HepG2 (cell line): Measurements from ENCODE around the gene SYTL5. TPM values are rescaled to one million over a fixed set of nuclear protein-coding genes. Genes with fewer than 3 reads are reported as not detected.

Experiments
- ATAC-seq: fragments of 200-7000 bp; cut with Tn5 transposase; 3 replicates; pipeline ENCODE4 v1.9.1; 2020; ENCODE audit warnings: mild to moderate bottlenecking, moderate library complexity
- Bru-seq: library from RNA; stranded (reverse); fragments of 400-500 nt; gene quantifications from one replicate; lab custom pipeline; 2021; lab: Mats Ljungman, UMichigan
- BruChase-seq, 2 experiments: library from RNA; stranded (reverse); fragments of 400-500 nt; gene quantifications; one replicate each; lab custom pipeline; 2021; lab: Mats Ljungman, UMichigan
- BruUV-seq: library from RNA; stranded (reverse); fragments of 400-500 nt; replicated peaks from 2 replicates; lab custom pipeline; 2021; lab: Mats Ljungman, UMichigan
- CTCF ChIA-PET: fragments of 300-600 bp; formaldehyde crosslinking; extraction: SDS; loops from one replicate; lab custom pipeline; 2021; ENCODE audit warnings: low total read pairs, inconsistent platforms, low intra/inter-chr PET ratio; lab: Yijun Ruan, JAX
- POLR2A ChIA-PET: fragments of 350-600 bp; sonication (Branson Sonifier 250); formaldehyde crosslinking; loops from one replicate; lab custom pipeline; 2020; ENCODE audit warnings: antibody characterized with exemption, inconsistent platforms; lab: Yijun Ruan, JAX
- DNase-seq: peaks from one replicate; pipeline ENCODE4 v3.0.0-alpha.2; 2015; ENCODE audit warnings: low spot score
- FAIRE-seq: peaks from 3 replicates; lab custom pipeline; 2011; peaks lifted over from hg19 to GRCh38; lab: Jason Lieb, UNC
- H2AFZ ChIP-seq: one replicate; pipeline ENCODE4 v1.6.1; 2011; ENCODE audit warnings: low read length, inconsistent platforms
- H3K27ac ChIP-seq: fragments of 300-600 bp; 3 replicates; pipeline ENCODE4 v1.8.0; 2011; ENCODE audit warnings: mixed run types, mild to moderate bottlenecking, mixed read lengths, low read length, inconsistent platforms; ENCODE audit not compliant: insufficient read depth; ENCODE audit errors: extremely low read length
- H3K27me3 ChIP-seq, 2 experiments: fragments of 200-600 bp in 1 of 2; 2 replicates in 1 of 2; 3 replicates in 1 of 2; pipeline versions ENCODE4 v1.6.0 to v1.8.0; 2011; ENCODE audit warnings: low read length in 2 of 2, mild to moderate bottlenecking in 2 of 2, moderate library complexity in 2 of 2, inconsistent platforms in 1 of 2; ENCODE audit not compliant: insufficient read depth in 2 of 2, control insufficient read depth in 1 of 2
- H3K36me3 ChIP-seq, 2 experiments: fragments of 200-600 bp in 1 of 2; replicated peaks in 1 of 2; 2 replicates in 1 of 2; 3 replicates in 1 of 2; pipeline versions ENCODE4 v1.5.1 to v1.8.0; 2011; ENCODE audit warnings: low read length in 2 of 2, inconsistent platforms in 1 of 2; ENCODE audit not compliant: insufficient read depth in 2 of 2, control insufficient read depth in 1 of 2
- H3K4me1 ChIP-seq: 2 replicates; pipeline ENCODE4 v1.5.1; 2012; ENCODE audit warnings: low read length, inconsistent platforms; ENCODE audit not compliant: insufficient read depth
- H3K4me2 ChIP-seq: 2 replicates; pipeline ENCODE4 v1.6.0; 2011; ENCODE audit warnings: low read depth, low read length, inconsistent platforms
- H3K4me3 ChIP-seq, 3 experiments: fragments of 200-600 bp in 1 of 3; sonication (generic), shearing (Covaris generic) in 1 of 3; replicated peaks in 1 of 3; 2 replicates each; pipeline ENCODE4 v1.5.1; 2011 to 2016; ENCODE audit warnings: low read length in 3 of 3, inconsistent platforms in 2 of 3, low read depth in 2 of 3, mild to moderate bottlenecking in 2 of 3, control low read depth in 1 of 3, mixed read lengths in 1 of 3; ENCODE audit not compliant: insufficient read depth in 1 of 3
- H3K79me2 ChIP-seq: one replicate; pipeline ENCODE4 v1.6.1; 2011; ENCODE audit warnings: low read length, inconsistent platforms; ENCODE audit not compliant: insufficient read depth
- H3K9ac ChIP-seq: 2 replicates; pipeline ENCODE4 v1.6.0; 2011; ENCODE audit warnings: mild to moderate bottlenecking, low read depth, low read length, inconsistent platforms; ENCODE audit not compliant: insufficient read depth
- H3K9me3 ChIP-seq: 2 replicates; pipeline ENCODE4 v1.5.1; 2012; ENCODE audit warnings: mild to moderate bottlenecking, low read length
- H4K20me1 ChIP-seq: 2 replicates; pipeline ENCODE4 v1.6.0; 2011; ENCODE audit warnings: inconsistent platforms, mild to moderate bottlenecking, low read length, moderate library complexity; ENCODE audit not compliant: insufficient read depth
- EZH2 ChIP-seq: conservative IDR thresholded peaks from 2 replicates; pipeline ENCODE4 v1.6.1; 2012; ENCODE audit warnings: mild to moderate bottlenecking, low read depth, low read length, moderate library complexity
- KDM4B ChIP-seq: sonication (generic); formaldehyde crosslinking; IDR thresholded peaks from 2 replicates; pipeline ENCODE4 v1.4.0; 2020; ENCODE audit warnings: missing genetic modification reagents
- MTF1 ChIP-seq: sonication (generic); formaldehyde crosslinking; IDR thresholded peaks from 2 replicates; pipeline ENCODE4 v1.5.0; 2020; ENCODE audit warnings: missing genetic modification reagents
- NFIC ChIP-seq: IDR thresholded peaks from 2 replicates; pipeline ENCODE4 v1.6.1; 2012; ENCODE audit warnings: mild to moderate bottlenecking, low read length, inconsistent platforms
- TARDBP ChIP-seq: sonication (generic); formaldehyde crosslinking; IDR thresholded peaks from 2 replicates; pipeline ENCODE4 v1.8.0; 2022; ENCODE audit warnings: mild to moderate bottlenecking, missing genetic modification reagents
- TEAD2 ChIP-seq: sonication (generic); formaldehyde crosslinking; IDR thresholded peaks from 2 replicates; pipeline ENCODE4 v1.9.0; 2021; ENCODE audit warnings: missing genetic modification reagents
- ZNF530 ChIP-seq: sonication (generic); formaldehyde crosslinking; IDR thresholded peaks from 2 replicates; pipeline ENCODE4 v1.5.0; 2020; ENCODE audit warnings: low read depth, mild to moderate bottlenecking, missing genetic modification reagents
- WGBS: methylation state at CpG from one replicate; pipeline ENCODE4 v1.1.6; 2017; ENCODE audit warnings: low lambda C conversion rate; 5-methylcytosine and 5-hydroxymethylcytosine counted together
- in situ Hi-C: cut with HindIII; loops from 2 replicates; pipeline ENCODE4 v1.10.0; 2017; ENCODE audit warnings: low pct_unique_long_range_greater_than_20kb; ENCODE audit not compliant: extremely low pct_ligation_motif_present
- intact Hi-C: fragments of 100-400 bp; cut with micrococcal nuclease; formaldehyde crosslinking; loops from one replicate; pipeline ENCODE4 v1.10.0; 2022; ENCODE audit not compliant: unreplicated experiment
- long read RNA-seq, 2 experiments: library from RNA in 1 of 2; library from polyadenylated mRNA in 1 of 2; stranded (forward) in 1 of 2; unstranded in 1 of 2; transcript quantifications; one replicate each; pipeline ENCODE4 v2.0.0, GENCODE V29; 2019 to 2022
- polyA minus RNA-seq, 3 experiments: library from RNA; depleted of rRNA, polyadenylated mRNA; stranded (reverse); fragments of >200 nt; gene quantifications; 2 replicates each; pipeline ENCODE4 v1.2.3, GENCODE V29; 2011; ENCODE audit warnings: low replicate concordance in 1 of 3
- polyA plus RNA-seq, 8 experiments: library from polyadenylated mRNA; depleted of rRNA in 3 of 8; stranded (reverse) in 7 of 8; unstranded in 1 of 8; fragments of >200 nt; fragmentation: Illumina TruSeq in 4 of 8; extraction: Trizol in 4 of 8; gene quantifications; 2 replicates each; pipeline versions ENCODE4 v1.2.1 to v1.2.3, GENCODE V29; 2011 to 2016; ENCODE audit warnings: low read depth in 4 of 8, missing spikeins in 1 of 8, mixed read lengths in 1 of 8; ENCODE audit not compliant: insufficient read depth in 1 of 8
- total RNA-seq, 5 experiments: library from RNA; depleted of rRNA; stranded (reverse); fragments of >200 nt; fragmentation: Illumina TruSeq; extraction: Trizol; gene quantifications; 2 replicates each; pipeline ENCODE4 v1.2.3, GENCODE V29; 2016; ENCODE audit warnings: low read depth in 1 of 5
- TF ChIP-seq, protein P1 (sequence below): sonication (generic); formaldehyde crosslinking; conservative IDR thresholded peaks from 2 replicates; pipeline ENCODE4 v1.8.0; 2022; ENCODE audit warnings: missing genetic modification reagents
- TF ChIP-seq, protein P2 (sequence below): sonication (generic); formaldehyde crosslinking; IDR thresholded peaks from 2 replicates; pipeline ENCODE4 v1.4.0; 2020; ENCODE audit warnings: missing genetic modification reagents, borderline replicate concordance
- TF ChIP-seq, protein P3 (sequence below): sonication (generic); formaldehyde crosslinking; IDR thresholded peaks from 2 replicates; pipeline ENCODE4 v1.5.0; 2020; ENCODE audit warnings: mild to moderate bottlenecking, missing genetic modification reagents

The SYTL5 gene
- total RNA-seq (2016; rRNA removed; fragmentation: Illumina TruSeq; extraction: Trizol) = not detected in 2 replicates
- total RNA-seq (2016; cell fraction: cytosol; rRNA removed; fragmentation: Illumina TruSeq; extraction: Trizol; ENCODE audit: low read depth) = not detected in 2 replicates
- total RNA-seq (2016; cell fraction: insoluble cytoplasmic fraction; rRNA removed; fragmentation: Illumina TruSeq; extraction: Trizol) = not detected in 2 replicates
- not detected in 2 replicates for total RNA-seq (2016; cell fraction: membrane; rRNA removed; fragmentation: Illumina TruSeq; extraction: Trizol)
- not detected in 2 replicates for total RNA-seq (2016; cell fraction: nucleus; rRNA removed; fragmentation: Illumina TruSeq; extraction: Trizol)
- polyA plus RNA-seq (2011; rRNA removed) = 0.01 TPM in 1 of 2 replicates, not detected in the other
- not detected in 2 replicates for polyA plus RNA-seq (2011; cell fraction: cytosol; rRNA removed)
- not detected in 2 replicates for polyA plus RNA-seq (2011; cell fraction: nucleus; rRNA removed)
- polyA plus RNA-seq (2012) = not detected in 2 replicates
- polyA plus RNA-seq (2016; cell fraction: cytosol; fragmentation: Illumina TruSeq; extraction: Trizol; ENCODE audit: low read depth) = not detected in 2 replicates
- not detected in 2 replicates for polyA plus RNA-seq (2016; cell fraction: insoluble cytoplasmic fraction; fragmentation: Illumina TruSeq; extraction: Trizol; ENCODE audit: low read depth)
- not detected in 2 replicates for polyA plus RNA-seq (2016; cell fraction: membrane; fragmentation: Illumina TruSeq; extraction: Trizol; ENCODE audit: low read depth)
- not detected in 2 replicates for polyA plus RNA-seq (2016; cell fraction: nucleus; fragmentation: Illumina TruSeq; extraction: Trizol; ENCODE audit: insufficient read depth, low read depth)
- 0.07 TPM in 1 of 2 replicates, not detected in the other for polyA minus RNA-seq (2011; rRNA and poly(A)+ RNA removed; ENCODE audit: low replicate concordance)
- polyA minus RNA-seq (2011; cell fraction: cytosol; rRNA and poly(A)+ RNA removed) = not detected in 2 replicates
- not detected in 2 replicates for polyA minus RNA-seq (2011; cell fraction: nucleus; rRNA and poly(A)+ RNA removed)
- percentile 12 among the genes with signal in this experiment for Bru-seq, nascent RNA
- percentile 13 among the genes with signal in this experiment for BruChase-seq, experiment 1, labeled RNA remaining after a 6-hour chase
- BruChase-seq, experiment 2, labeled RNA remaining after a 2-hour chase = percentile 12 among the genes with signal in this experiment
- long read RNA-seq, experiment 1 = 0 reads
- long read RNA-seq, experiment 2 = 0 reads

DNA sequence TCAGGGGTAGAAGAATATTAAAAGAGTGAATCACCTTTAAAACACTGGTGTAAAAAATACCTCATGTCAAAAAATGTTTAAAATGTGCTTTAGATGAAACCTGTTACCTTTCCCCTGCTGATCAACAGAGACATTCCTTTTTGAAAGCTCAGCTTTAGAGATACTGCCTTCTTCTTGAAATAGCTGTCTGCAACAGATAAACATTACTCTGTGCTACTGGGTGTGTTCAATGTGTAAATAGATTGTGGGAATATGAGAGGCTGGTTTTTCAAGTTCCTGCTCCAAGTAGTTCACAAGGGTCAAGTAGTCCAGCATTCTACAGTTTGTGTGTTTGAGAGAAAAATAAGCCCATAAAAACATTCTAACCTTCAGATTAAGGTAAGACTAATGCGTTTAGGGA lies at the start of gene SYTL5:
SYTL5 (plus strand) TSS at position 263 of the 400 bp plus-strand sequence. CDS start 27,337 bp downstream, outside the sequence.
- DNase-seq (no peak), FAIRE-seq (no peak), ATAC-seq (no peak)
- Histone ChIP-seq H3K27me3 (no peaks in the 10 kb centered on the region), H3K4me2 (no peak within 1 kb of the TSS), H3K79me2 (no peaks in the 10 kb centered on the region), H3K4me3 (no peak within 1 kb of the TSS), H4K20me1 (no peaks in the 10 kb centered on the region), H2AFZ (no peak within 1 kb of the TSS), H3K9ac (no peak within 1 kb of the TSS), H3K27ac (no peak within 1 kb of the TSS), H3K9me3 (no peaks in the 10 kb centered on the region), H3K36me3 (no peaks in the 10 kb centered on the region), H3K4me1 (no peaks in the 10 kb centered on the region)
- intact Hi-C loops = loop anchor here (5.0 kb wide), 1 partner anchor 74 kb away; no protein-coding TSS in a partner anchor
- CTCF ChIA-PET = no interaction called here
- 93% methylated on average over 1 of the region's 1 CpG for WGBS
- BruUV-seq = no TSS peak
- in situ Hi-C loops = no loop called here
- POLR2A ChIA-PET = no interaction called here
- TF ChIP-seq, protein P1, sequence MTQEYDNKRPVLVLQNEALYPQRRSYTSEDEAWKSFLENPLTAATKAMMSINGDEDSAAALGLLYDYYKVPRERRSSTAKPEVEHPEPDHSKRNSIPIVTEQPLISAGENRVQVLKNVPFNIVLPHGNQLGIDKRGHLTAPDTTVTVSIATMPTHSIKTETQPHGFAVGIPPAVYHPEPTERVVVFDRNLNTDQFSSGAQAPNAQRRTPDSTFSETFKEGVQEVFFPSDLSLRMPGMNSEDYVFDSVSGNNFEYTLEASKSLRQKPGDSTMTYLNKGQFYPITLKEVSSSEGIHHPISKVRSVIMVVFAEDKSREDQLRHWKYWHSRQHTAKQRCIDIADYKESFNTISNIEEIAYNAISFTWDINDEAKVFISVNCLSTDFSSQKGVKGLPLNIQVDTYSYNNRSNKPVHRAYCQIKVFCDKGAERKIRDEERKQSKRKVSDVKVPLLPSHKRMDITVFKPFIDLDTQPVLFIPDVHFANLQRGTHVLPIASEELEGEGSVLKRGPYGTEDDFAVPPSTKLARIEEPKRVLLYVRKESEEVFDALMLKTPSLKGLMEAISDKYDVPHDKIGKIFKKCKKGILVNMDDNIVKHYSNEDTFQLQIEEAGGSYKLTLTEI = no peak
- TF ChIP-seq MTF1 (CRISPR knock-in tag) = no peak
- TF ChIP-seq, protein P2, sequence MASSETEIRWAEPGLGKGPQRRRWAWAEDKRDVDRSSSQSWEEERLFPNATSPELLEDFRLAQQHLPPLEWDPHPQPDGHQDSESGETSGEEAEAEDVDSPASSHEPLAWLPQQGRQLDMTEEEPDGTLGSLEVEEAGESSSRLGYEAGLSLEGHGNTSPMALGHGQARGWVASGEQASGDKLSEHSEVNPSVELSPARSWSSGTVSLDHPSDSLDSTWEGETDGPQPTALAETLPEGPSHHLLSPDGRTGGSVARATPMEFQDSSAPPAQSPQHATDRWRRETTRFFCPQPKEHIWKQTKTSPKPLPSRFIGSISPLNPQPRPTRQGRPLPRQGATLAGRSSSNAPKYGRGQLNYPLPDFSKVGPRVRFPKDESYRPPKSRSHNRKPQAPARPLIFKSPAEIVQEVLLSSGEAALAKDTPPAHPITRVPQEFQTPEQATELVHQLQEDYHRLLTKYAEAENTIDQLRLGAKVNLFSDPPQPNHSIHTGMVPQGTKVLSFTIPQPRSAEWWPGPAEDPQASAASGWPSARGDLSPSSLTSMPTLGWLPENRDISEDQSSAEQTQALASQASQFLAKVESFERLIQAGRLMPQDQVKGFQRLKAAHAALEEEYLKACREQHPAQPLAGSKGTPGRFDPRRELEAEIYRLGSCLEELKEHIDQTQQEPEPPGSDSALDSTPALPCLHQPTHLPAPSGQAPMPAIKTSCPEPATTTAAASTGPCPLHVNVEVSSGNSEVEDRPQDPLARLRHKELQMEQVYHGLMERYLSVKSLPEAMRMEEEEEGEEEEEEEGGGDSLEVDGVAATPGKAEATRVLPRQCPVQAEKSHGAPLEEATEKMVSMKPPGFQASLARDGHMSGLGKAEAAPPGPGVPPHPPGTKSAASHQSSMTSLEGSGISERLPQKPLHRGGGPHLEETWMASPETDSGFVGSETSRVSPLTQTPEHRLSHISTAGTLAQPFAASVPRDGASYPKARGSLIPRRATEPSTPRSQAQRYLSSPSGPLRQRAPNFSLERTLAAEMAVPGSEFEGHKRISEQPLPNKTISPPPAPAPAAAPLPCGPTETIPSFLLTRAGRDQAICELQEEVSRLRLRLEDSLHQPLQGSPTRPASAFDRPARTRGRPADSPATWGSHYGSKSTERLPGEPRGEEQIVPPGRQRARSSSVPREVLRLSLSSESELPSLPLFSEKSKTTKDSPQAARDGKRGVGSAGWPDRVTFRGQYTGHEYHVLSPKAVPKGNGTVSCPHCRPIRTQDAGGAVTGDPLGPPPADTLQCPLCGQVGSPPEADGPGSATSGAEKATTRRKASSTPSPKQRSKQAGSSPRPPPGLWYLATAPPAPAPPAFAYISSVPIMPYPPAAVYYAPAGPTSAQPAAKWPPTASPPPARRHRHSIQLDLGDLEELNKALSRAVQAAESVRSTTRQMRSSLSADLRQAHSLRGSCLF (CRISPR knock-in tag) = no peak
- TF ChIP-seq NFIC = no peak
- TF ChIP-seq, protein P3, sequence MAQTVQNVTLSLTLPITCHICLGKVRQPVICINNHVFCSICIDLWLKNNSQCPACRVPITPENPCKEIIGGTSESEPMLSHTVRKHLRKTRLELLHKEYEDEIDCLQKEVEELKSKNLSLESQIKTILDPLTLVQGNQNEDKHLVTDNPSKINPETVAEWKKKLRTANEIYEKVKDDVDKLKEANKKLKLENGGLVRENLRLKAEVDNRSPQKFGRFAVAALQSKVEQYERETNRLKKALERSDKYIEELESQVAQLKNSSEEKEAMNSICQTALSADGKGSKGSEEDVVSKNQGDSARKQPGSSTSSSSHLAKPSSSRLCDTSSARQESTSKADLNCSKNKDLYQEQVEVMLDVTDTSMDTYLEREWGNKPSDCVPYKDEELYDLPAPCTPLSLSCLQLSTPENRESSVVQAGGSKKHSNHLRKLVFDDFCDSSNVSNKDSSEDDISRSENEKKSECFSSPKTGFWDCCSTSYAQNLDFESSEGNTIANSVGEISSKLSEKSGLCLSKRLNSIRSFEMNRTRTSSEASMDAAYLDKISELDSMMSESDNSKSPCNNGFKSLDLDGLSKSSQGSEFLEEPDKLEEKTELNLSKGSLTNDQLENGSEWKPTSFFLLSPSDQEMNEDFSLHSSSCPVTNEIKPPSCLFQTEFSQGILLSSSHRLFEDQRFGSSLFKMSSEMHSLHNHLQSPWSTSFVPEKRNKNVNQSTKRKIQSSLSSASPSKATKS (CRISPR knock-in tag) = no peak
- no peak for TF ChIP-seq KDM4B
- TF ChIP-seq TARDBP (CRISPR knock-in tag) = no peak
- no peak for TF ChIP-seq ZNF530 (CRISPR knock-in tag)
- no peak for TF ChIP-seq TEAD2 (CRISPR knock-in tag)
- TF ChIP-seq EZH2 = no peak
